PFSK-1 (cell line): Measurements from ENCODE around the gene ABCA7.

Experiments used
- FOXP2 ChIP-seq: optimal IDR thresholded peaks from 2 replicates; pipeline ENCODE3; 2011; ENCODE audit warnings: borderline replicate concordance, control low read depth, inconsistent platforms; ENCODE audit not compliant: insufficient read depth; ENCODE audit errors: extremely low read length, extremely low read depth
- POLR2AphosphoS5 ChIP-seq: IDR thresholded peaks from 2 replicates; pipeline ENCODE4 v1.6.1; 2012; ENCODE audit warnings: low read depth, mild to moderate bottlenecking, control low read depth, low read length, moderate library complexity
- REST ChIP-seq, 2 experiments: IDR thresholded peaks; 2 replicates each; pipeline versions ENCODE4 v1.6.1 to v1.8.0; 2011 to 2012; ENCODE audit warnings: low read depth in 2 of 2, low read length in 2 of 2, control low read depth in 1 of 2, inconsistent platforms in 1 of 2, mild to moderate bottlenecking in 1 of 2, moderate library complexity in 1 of 2; ENCODE audit not compliant: insufficient read depth in 1 of 2
- SIN3A ChIP-seq: IDR thresholded peaks from 2 replicates; pipeline ENCODE4 v1.6.1; 2012; ENCODE audit warnings: mild to moderate bottlenecking, low read length, moderate library complexity, borderline replicate concordance; ENCODE audit not compliant: insufficient read depth
- TAF1 ChIP-seq: IDR thresholded peaks from 2 replicates; pipeline ENCODE4 v1.6.1; 2012; ENCODE audit warnings: low read length, control low read depth, borderline replicate concordance; ENCODE audit not compliant: insufficient read depth

- TF ChIP-seq POLR2AphosphoS5 = no peak
- no peak for TF ChIP-seq SIN3A
- TF ChIP-seq TAF1 = no peak
- TF ChIP-seq REST (IDR thresholded peaks at IDR 0.05; ENCODE audit: insufficient read depth in 1 of 2, low read depth in 2 of 2, low read length in 2 of 2) = no peak
- TF ChIP-seq FOXP2 = no peak
Observed at GRCh38 chr19:1010586-1011510, 29.1 kb upstream of the ABCA7 start.
